Measurements from ENCODE around the gene GNLY. TPM values are rescaled to one million over a fixed set of nuclear protein-coding genes. Genes with fewer than 3 reads are reported as not detected.
"Not testable (repeated sequence)": the region's sequence is repeated elsewhere in the genome, so short reads cannot be mapped to it uniquely, and the experiment has no call there.

The GNLY gene
- total RNA-seq, 3 donors from 2014 or later: 4.3 to 26.5 (median 15.0) TPM

DNA sequence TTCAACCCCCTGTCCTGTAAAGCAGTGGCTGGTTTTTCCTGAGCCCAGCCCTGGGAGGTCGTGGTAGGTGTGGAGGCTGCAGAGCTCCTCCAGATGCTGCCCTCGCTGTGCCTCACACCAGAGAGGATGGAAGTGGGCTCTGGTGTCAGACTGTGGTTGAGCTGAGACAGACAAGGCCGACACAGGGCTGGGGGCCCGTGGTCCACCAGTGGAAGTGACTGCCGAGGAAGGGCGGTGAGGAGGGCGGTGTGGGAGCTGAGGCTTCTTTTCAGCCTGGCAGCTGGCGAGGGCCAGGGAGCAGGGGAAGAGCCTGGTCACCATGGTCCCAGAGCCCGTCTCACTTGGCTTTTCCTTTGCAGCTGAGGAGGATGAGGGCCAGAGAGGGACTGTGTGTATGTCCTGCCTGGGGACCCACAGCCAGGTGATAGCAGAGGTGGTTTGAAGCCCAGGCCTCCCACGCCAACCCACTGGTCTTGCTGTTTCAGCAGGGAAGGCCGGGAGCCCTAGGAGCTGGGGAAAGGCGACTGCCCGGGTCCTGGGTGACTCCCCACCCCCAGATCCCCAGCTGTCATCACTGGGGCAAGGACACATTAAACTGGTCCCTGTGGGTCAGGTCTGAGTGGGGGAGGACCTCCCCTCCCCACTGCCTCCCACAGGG lies 34.7 kb upstream of the GNLY start:
- Mint-ChIP-seq H3K4me1 (ENCODE audit: low read depth) (no peaks in the 10 kb centered on the region), H3K27me3 (ENCODE audit: low read depth) (no peaks in the 10 kb centered on the region), H3K36me3 (ENCODE audit: insufficient read depth) (peaks cover 14% of the 10 kb centered on the region), H3K9me3 (no peaks in the 10 kb centered on the region), H3K4me3 (no peak overlapping the region)
- no peak for ATAC-seq
- no peak for DNase-seq

- H3K27me3 Mint-ChIP-seq (ENCODE audit: low read depth); H3K4me3 Mint-ChIP-seq; H3K9me3 Mint-ChIP-seq; H3K4me1 Mint-ChIP-seq (ENCODE audit: low read depth); ATAC-seq; DNase-seq: not testable (repeated sequence)
- peaks cover 13% of the 10 kb centered on the region for H3K36me3 Mint-ChIP-seq (ENCODE audit: insufficient read depth)
These were observed 33.9 kb upstream of the GNLY start for GRCh38 chr2:85660301-85660700.

- ATAC-seq: no peak
- no peak for DNase-seq
- no peaks in the 10 kb centered on the region for H3K9me3 Mint-ChIP-seq
- no peaks in the 10 kb centered on the region for H3K4me1 Mint-ChIP-seq (ENCODE audit: low read depth)
- H3K36me3 Mint-ChIP-seq (ENCODE audit: insufficient read depth): peaks cover 13% of the 10 kb centered on the region
- no peaks in the 10 kb centered on the region for H3K27me3 Mint-ChIP-seq (ENCODE audit: low read depth)
- no peak overlapping the region for H3K4me3 Mint-ChIP-seq
These were observed 33.4 kb upstream of the GNLY start for GRCh38 chr2:85660725-85661124.

GRCh38 chr2:85661139-85661858 lies 32.9 kb upstream of the GNLY start:
- Mint-ChIP-seq H3K27me3 (ENCODE audit: low read depth) (no peaks in the 10 kb centered on the region), H3K4me3 (no peak overlapping the region), H3K36me3 (ENCODE audit: insufficient read depth) (peaks cover 13% of the 10 kb centered on the region), H3K4me1 (ENCODE audit: low read depth) (no peaks in the 10 kb centered on the region), H3K9me3 (no peaks in the 10 kb centered on the region)
- DNase-seq (no peak), ATAC-seq (no peak)

DNA sequence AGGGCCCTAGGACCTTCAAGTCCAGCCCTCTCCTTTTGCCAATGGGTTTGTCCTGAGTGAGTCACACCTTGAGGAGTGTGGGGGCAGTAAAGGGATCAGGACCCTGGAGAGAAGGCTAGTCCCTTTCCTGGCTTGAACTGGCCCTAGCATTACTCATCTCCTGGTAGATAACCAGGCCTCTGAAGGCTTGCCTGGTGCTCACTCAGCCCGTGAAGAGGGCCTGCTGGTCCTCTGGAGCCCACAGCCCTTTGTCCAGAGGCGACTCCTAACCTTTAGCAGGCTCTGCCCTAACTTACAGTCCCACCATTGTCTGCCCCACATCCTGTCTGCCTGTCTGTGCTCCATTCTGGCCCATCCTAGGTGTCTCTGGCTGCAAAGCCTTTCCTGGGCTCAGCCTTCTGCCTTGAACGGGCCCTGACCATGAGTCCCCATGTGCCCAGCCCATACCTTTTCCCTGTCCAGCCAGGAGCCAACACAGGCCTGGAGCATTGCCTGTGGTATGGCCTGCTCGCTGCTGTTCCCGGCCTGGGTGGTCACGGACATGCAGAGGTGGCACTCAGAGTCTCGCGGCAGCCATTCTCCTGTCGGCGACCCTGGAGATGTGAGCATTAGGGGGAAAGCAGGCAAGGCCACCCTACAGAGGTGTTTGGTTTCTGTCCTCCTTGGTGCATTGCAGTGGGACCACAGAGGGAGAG lies 31.1 kb upstream of the GNLY start:
- H3K4me1 Mint-ChIP-seq (ENCODE audit: low read depth): no peaks in the 10 kb centered on the region
- no peak overlapping the region for H3K4me3 Mint-ChIP-seq
- no peaks in the 10 kb centered on the region for H3K27me3 Mint-ChIP-seq (ENCODE audit: low read depth)
- no peak for ATAC-seq
- DNase-seq: no peak
- no peaks in the 10 kb centered on the region for H3K9me3 Mint-ChIP-seq
- peaks cover 5% of the 10 kb centered on the region for H3K36me3 Mint-ChIP-seq (ENCODE audit: insufficient read depth)

DNA sequence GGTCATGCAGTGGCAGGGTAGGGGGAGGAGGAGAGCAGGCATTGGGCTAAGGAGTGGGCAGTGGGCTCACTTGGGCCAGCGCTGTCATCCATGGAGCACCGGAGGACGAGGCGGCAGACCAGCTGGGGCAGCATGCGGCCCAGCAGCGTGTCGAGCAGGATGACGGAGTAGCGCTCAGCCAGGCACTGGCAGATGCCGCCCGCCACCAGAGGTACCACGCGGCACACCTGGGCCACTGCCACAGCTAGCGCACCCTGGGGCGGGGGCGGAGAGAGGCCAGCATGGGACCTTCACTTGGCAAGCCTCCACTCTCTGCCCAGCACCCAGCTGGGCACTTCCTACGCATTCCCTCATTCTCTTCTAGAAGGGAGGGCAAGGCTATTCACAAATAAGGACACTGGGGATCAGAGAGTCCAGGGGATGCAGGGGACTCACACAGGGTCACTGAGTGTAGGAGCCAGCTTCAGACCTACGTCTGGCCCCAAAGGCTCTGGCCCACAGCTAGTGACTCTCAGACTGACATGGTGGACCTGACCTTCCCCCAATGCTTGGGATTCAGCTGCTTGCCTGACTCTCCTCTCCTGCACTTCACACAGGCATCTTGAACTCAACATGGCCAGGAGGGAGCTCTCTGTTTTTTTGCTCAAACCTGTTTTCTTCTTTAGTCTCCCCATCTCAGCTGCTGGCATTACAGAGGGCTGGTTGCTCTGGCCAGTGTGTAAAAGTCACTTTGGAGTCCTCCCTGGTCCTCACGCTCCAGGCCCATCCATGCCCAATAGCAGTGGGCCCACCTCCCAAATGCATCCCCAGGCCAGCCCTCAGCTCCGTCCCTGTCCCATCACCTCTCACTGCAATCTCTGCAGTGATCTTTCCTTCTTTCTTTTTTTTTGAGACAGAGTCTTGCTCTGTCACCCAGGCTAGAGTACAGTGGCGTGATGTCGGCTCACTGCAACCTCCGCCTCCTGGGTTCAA lies 30.3 kb upstream of the GNLY start:
- Mint-ChIP-seq H3K9me3 (no peaks in the 10 kb centered on the region), H3K36me3 (ENCODE audit: insufficient read depth) (peaks cover 4% of the 10 kb centered on the region), H3K4me1 (ENCODE audit: low read depth) (no peaks in the 10 kb centered on the region), H3K27me3 (ENCODE audit: low read depth) (no peaks in the 10 kb centered on the region), H3K4me3 (no peak overlapping the region)
- ATAC-seq (no peak), DNase-seq (no peak)

DNA sequence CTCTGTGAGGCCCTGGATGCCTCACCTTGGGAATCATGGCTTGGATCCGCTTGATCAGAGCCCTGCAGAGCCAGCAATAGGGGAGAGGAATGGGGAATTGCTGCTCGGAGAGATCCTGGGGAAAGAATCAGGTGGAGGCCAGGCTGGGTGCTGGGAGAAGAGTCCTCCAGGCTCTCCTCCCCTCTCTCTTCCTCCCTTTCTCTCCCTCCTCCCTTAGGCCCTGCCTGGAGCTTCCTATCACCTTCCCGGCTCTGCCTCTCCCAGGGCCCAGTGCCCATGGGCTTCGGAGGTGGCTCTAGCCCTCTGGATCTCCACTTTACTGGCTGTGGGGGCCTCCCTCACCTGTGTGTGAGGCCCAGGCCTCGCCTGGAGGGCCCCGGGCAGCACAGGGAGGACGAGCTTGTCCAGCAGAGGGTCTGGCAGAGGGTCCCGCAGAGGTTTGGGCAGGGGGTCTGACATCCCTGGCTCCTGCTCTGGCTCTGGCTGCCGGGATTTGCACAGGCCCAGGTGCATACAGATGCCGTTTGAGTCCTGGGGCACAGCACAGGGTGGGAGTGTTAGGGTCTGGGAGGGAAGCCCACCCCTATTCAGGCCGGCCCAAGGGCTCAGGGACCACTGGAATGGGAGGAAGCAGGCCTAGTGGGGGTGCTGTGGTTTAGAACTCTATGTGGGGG lies 28.8 kb upstream of the GNLY start:
- DNase-seq (no peak), ATAC-seq (no peak)
- Mint-ChIP-seq H3K36me3 (ENCODE audit: insufficient read depth) (no peaks in the 10 kb centered on the region), H3K4me3 (no peak overlapping the region), H3K4me1 (ENCODE audit: low read depth) (no peaks in the 10 kb centered on the region), H3K27me3 (ENCODE audit: low read depth) (no peaks in the 10 kb centered on the region), H3K9me3 (no peaks in the 10 kb centered on the region)

- no peak overlapping the region for H3K4me3 Mint-ChIP-seq
- ATAC-seq (no peak), DNase-seq (no peak)
- no peaks in the 10 kb centered on the region for H3K4me1 Mint-ChIP-seq (ENCODE audit: low read depth)
- no peaks in the 10 kb centered on the region for H3K9me3 Mint-ChIP-seq
- H3K36me3 Mint-ChIP-seq (ENCODE audit: insufficient read depth): no peaks in the 10 kb centered on the region
- no peaks in the 10 kb centered on the region for H3K27me3 Mint-ChIP-seq (ENCODE audit: low read depth)
These were observed 28.1 kb upstream of the GNLY start for GRCh38 chr2:85666016-85666415.

GRCh38 chr2:85666435-85667316 lies 27.5 kb upstream of the GNLY start:
- no peaks in the 10 kb centered on the region for H3K4me1 Mint-ChIP-seq (ENCODE audit: low read depth)
- no peaks in the 10 kb centered on the region for H3K36me3 Mint-ChIP-seq (ENCODE audit: insufficient read depth)
- no peak overlapping the region for H3K4me3 Mint-ChIP-seq
- no peaks in the 10 kb centered on the region for H3K9me3 Mint-ChIP-seq
- no peaks in the 10 kb centered on the region for H3K27me3 Mint-ChIP-seq (ENCODE audit: low read depth)
- no peak for DNase-seq
- no peak for ATAC-seq

DNA sequence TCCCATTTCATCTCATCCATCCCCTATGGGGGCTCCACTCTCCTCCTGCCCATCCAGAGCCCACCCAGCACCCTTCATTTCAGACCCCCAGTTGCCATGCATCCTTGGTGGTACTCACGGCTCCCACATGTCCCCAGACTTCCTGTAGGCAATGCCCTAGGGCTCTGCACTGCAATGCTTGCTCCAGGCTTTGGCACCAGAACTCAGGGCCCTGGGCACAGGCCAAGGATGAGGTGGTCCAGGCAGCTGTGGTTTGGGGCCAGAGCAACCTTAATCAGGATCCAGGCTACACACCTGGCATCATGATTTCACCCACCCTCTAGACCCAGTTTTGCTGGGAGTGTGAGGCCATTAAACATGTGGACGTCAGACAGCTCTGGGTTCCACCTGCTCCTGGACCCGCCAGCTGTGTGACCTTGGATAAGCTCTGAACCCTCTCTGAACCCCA lies 26.6 kb upstream of the GNLY start:
- H3K4me1 Mint-ChIP-seq (ENCODE audit: low read depth): no peaks in the 10 kb centered on the region
- no peaks in the 10 kb centered on the region for H3K27me3 Mint-ChIP-seq (ENCODE audit: low read depth)
- no peak overlapping the region for H3K4me3 Mint-ChIP-seq
- no peak for ATAC-seq
- no peaks in the 10 kb centered on the region for H3K36me3 Mint-ChIP-seq (ENCODE audit: insufficient read depth)
- H3K9me3 Mint-ChIP-seq: no peaks in the 10 kb centered on the region
- no peak for DNase-seq

DNA sequence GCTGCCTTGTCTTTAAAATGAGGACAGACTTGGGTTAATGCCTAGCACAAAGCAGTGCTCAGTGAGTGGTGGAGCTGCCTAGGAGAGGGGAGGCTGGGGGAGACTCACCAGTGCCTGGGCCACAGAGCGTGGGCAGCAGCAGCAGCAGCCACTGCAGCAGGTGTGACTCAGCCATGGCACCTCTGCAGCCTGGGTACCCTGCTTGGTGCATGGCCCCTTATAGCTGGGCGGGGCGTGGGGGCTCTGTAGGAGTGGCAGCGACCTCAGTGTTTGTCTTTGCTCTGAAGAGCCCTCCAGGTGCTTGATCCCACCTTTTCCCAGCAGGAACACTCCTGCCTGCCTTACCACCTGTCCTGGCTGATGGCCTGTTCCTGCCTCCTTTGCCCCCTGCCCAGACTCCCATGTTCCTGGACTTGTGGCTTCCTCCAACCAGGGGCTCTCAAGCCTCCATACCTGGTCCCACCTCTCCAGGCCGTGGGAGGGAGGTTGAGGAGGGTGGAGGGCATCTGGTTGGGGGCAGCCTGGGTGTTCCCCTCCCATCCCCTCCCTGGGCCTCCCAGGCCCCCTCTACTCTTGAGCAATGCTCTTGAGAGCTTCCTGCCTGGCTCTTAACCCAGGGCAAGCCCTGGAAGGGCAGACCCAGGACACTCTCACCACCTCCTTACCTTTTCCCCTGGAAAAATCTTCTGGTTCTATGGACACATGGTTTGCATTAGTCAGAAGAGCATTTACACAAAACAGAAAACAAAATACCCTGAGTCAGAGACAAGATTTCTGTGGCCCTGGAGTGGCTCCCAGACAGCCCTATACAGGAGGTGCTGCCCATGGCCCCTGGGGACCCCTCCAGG lies 25.9 kb upstream of the GNLY start, which contains the start of gene SFTPB:
Gene SFTPB (minus strand): TSS at position 191 of the 848 bp plus-strand sequence. CDS start 16 bp downstream, at position 175.
- no peaks in the 10 kb centered on the region for H3K27me3 Mint-ChIP-seq (ENCODE audit: low read depth)
- no peak for ATAC-seq
- DNase-seq: no peak
- H3K4me1 Mint-ChIP-seq (ENCODE audit: low read depth): no peaks in the 10 kb centered on the region
- H3K4me3 Mint-ChIP-seq: no peak within 1 kb of the TSS
- no peaks in the 10 kb centered on the region for H3K9me3 Mint-ChIP-seq
- no peaks in the 10 kb centered on the region for H3K36me3 Mint-ChIP-seq (ENCODE audit: insufficient read depth)

DNA sequence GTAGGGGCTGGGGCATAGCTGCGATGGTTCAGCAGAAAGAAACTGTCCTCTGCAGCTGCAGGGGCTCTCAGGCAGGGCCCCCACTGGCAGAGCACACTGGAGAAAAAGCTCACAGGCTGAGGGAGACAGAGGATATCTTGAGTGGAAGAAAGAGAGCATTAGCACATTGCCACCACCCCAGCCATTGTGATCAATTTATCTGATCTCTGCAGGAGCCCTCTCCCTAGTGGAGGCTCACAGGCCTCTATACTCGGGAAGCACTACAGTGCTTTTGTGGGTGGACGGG lies 25.4 kb upstream of the GNLY start:
- Mint-ChIP-seq H3K4me3 (no peak overlapping the region), H3K27me3 (ENCODE audit: low read depth) (no peaks in the 10 kb centered on the region), H3K9me3 (no peaks in the 10 kb centered on the region), H3K4me1 (ENCODE audit: low read depth) (no peaks in the 10 kb centered on the region), H3K36me3 (ENCODE audit: insufficient read depth) (no peaks in the 10 kb centered on the region)
- no peak for ATAC-seq
- no peak for DNase-seq
